SK-N-SH (cell line): ENCODE measurements around the gene FAT1. TPM values are rescaled to one million over a fixed set of nuclear protein-coding genes. Genes with fewer than 3 reads are reported as not detected.
A peak's percentile ranks its signal among the peaks of the same experiment; 100 is the strongest.

ENCODE experiments used
- CTCF ChIA-PET: fragments of 300-600, 350-600 bp; formaldehyde crosslinking; extraction: SDS; loops from one replicate; lab custom pipeline; 2021; lab: Yijun Ruan, JAX
- POLR2A ChIA-PET: fragments of 350-600 bp; sonication (Branson Sonifier 250); formaldehyde crosslinking; extraction: SDS; loops from one replicate; lab custom pipeline; 2020; ENCODE audit warnings: antibody characterized with exemption, inconsistent platforms; lab: Yijun Ruan, JAX
- DNase-seq: peaks from one replicate; pipeline ENCODE4 v3.0.0; 2012
- H2AFZ ChIP-seq: fragments of 200-600 bp; sonication (generic); 2 replicates; pipeline ENCODE4 v1.8.1; 2016; ENCODE audit warnings: antibody characterized with exemption, mild to moderate bottlenecking, low read depth
- H3F3A ChIP-seq: fragments of 200-600 bp; sonication (generic); replicated peaks from 2 replicates; pipeline ENCODE3; 2016; ENCODE audit warnings: antibody characterized with exemption, mild to moderate bottlenecking; ENCODE audit not compliant: insufficient read depth
- H3K27ac ChIP-seq, 2 experiments: fragments of 200-500 bp in 1 of 2; fragments of 200-600 bp in 1 of 2; sonication (Bioruptor generic) in 1 of 2; sonication (generic), shearing (Covaris generic) in 1 of 2; 2 replicates each; pipeline versions ENCODE4 v1.5.1 to v1.6.1; 2014 to 2016; ENCODE audit warnings: low read depth in 2 of 2, inconsistent platforms in 1 of 2, low read length in 1 of 2, mild to moderate bottlenecking in 1 of 2, mixed read lengths in 1 of 2
- H3K27me3 ChIP-seq: fragments of 200-600 bp; sonication (generic), shearing (Covaris generic); 2 replicates; pipeline ENCODE4 v1.6.1; 2016; ENCODE audit warnings: mixed run types; ENCODE audit not compliant: insufficient read depth
- H3K36me3 ChIP-seq, 2 experiments: fragments of 200-500 bp in 1 of 2; fragments of 200-600 bp in 1 of 2; sonication (Bioruptor generic) in 1 of 2; sonication (generic) in 1 of 2; replicated peaks in 1 of 2; 2 replicates each; pipeline versions ENCODE3 to v1.5.1; 2014 to 2016; ENCODE audit warnings: low read length in 1 of 2, mild to moderate bottlenecking in 1 of 2; ENCODE audit not compliant: insufficient read depth in 2 of 2, control insufficient read depth in 1 of 2
- H3K4me1 ChIP-seq, 2 experiments: fragments of 200-500 bp in 1 of 2; fragments of 200-600 bp in 1 of 2; sonication (Bioruptor generic) in 1 of 2; sonication (generic), shearing (Covaris generic) in 1 of 2; 2 replicates each; pipeline versions ENCODE4 v1.5.1 to v1.6.1; 2014 to 2016; ENCODE audit warnings: low read depth in 1 of 2, low read length in 1 of 2, mixed run types in 1 of 2; ENCODE audit not compliant: insufficient read depth in 2 of 2, control insufficient read depth in 1 of 2
- H3K4me2 ChIP-seq: fragments of 200-600 bp; sonication (generic), shearing (Covaris generic); 2 replicates; pipeline ENCODE4 v1.6.1; 2017; ENCODE audit warnings: mixed run types
- H3K4me3 ChIP-seq, 2 experiments: fragments of 200-500 bp in 1 of 2; fragments of 200-600 bp in 1 of 2; sonication (Bioruptor generic) in 1 of 2; sonication (generic), shearing (Covaris generic) in 1 of 2; 2 replicates each; pipeline versions ENCODE4 v1.5.1 to v1.8.1; 2014 to 2016; ENCODE audit warnings: low read depth in 2 of 2, inconsistent platforms in 1 of 2, low read length in 1 of 2, mild to moderate bottlenecking in 1 of 2, mixed read lengths in 1 of 2, moderate library complexity in 1 of 2
- H3K79me2 ChIP-seq: fragments of 200-600 bp; sonication (generic); 2 replicates; pipeline ENCODE4 v1.8.1; 2017; ENCODE audit warnings: mild to moderate bottlenecking; ENCODE audit not compliant: insufficient read depth
- H3K9ac ChIP-seq: fragments of 200-600 bp; sonication (generic); 2 replicates; pipeline ENCODE4 v1.6.1; 2017; ENCODE audit warnings: mixed run types
- H3K9me2 ChIP-seq: fragments of 200-600 bp; sonication (generic); 2 replicates; pipeline ENCODE4 v1.6.1; 2017; ENCODE audit warnings: mixed run types
- H3K9me3 ChIP-seq: fragments of 200-600 bp; sonication (generic); 2 replicates; pipeline ENCODE4 v1.6.1; 2017; ENCODE audit warnings: mixed run types, mild to moderate bottlenecking, moderate library complexity
- H4K20me1 ChIP-seq: fragments of 200-600 bp; sonication (generic); 2 replicates; pipeline ENCODE4 v1.6.1; 2017; ENCODE audit warnings: mild to moderate bottlenecking, mixed run types; ENCODE audit not compliant: insufficient read depth
- CTCF ChIP-seq: fragments of 200-600 bp; sonication (generic); IDR thresholded peaks from 2 replicates; pipeline ENCODE4 v1.6.1; 2017; ENCODE audit warnings: antibody characterized with exemption, mild to moderate bottlenecking, moderate library complexity
- EZH2phosphoT487 ChIP-seq: fragments of 200-600 bp; sonication (generic); IDR thresholded peaks from 2 replicates; pipeline ENCODE4 v1.6.1; 2017; ENCODE audit warnings: low read depth, mixed run types, mild to moderate bottlenecking, antibody characterized with exemption, moderate library complexity, borderline replicate concordance
- FOSL2 ChIP-seq: IDR thresholded peaks from 2 replicates; pipeline ENCODE4 v1.4.0; 2012; ENCODE audit warnings: low read depth, mild to moderate bottlenecking, moderate library complexity, borderline replicate concordance
- FOXJ3 ChIP-seq: sonication (generic); formaldehyde crosslinking; IDR thresholded peaks from 2 replicates; pipeline ENCODE4 v1.5.1; 2020; ENCODE audit warnings: mild to moderate bottlenecking, missing genetic modification reagents
- GATA2 ChIP-seq: sonication (generic); formaldehyde crosslinking; IDR thresholded peaks from 2 replicates; pipeline ENCODE4 v1.5.0; 2020; ENCODE audit warnings: mild to moderate bottlenecking, missing genetic modification reagents
- IRF3 ChIP-seq: fragments of 150-350 bp; IDR thresholded peaks from 2 replicates; pipeline ENCODE4 v1.6.1; 2016; ENCODE audit warnings: mild to moderate bottlenecking, low read depth, low read length
- JUND ChIP-seq: IDR thresholded peaks from 2 replicates; pipeline ENCODE4 v1.4.0; 2012
- MAX ChIP-seq: IDR thresholded peaks from 2 replicates; pipeline ENCODE4 v1.4.0; 2012; ENCODE audit warnings: low read depth
- MXI1 ChIP-seq: IDR thresholded peaks from 2 replicates; pipeline ENCODE4 v1.6.1; 2012; ENCODE audit warnings: mild to moderate bottlenecking, low read depth, low read length, improper control_type of control experiment
- NFIC ChIP-seq: IDR thresholded peaks from 2 replicates; pipeline ENCODE4 v1.4.0; 2012; ENCODE audit warnings: borderline replicate concordance
- RAD21 ChIP-seq: IDR thresholded peaks from 2 replicates; pipeline ENCODE4 v1.6.1; 2012; ENCODE audit warnings: mild to moderate bottlenecking, low read length
- RCOR1 ChIP-seq: fragments of 150-350 bp; IDR thresholded peaks from 2 replicates; pipeline ENCODE4 v1.6.1; 2017; ENCODE audit warnings: antibody characterized with exemption, low read length
- RFX5 ChIP-seq: IDR thresholded peaks from 2 replicates; pipeline ENCODE4 v1.6.1; 2012; ENCODE audit warnings: mild to moderate bottlenecking, improper control_type of control experiment, low read length
- RXRA ChIP-seq: IDR thresholded peaks from 2 replicates; pipeline ENCODE4 v1.4.0; 2012; ENCODE audit warnings: low read depth, mild to moderate bottlenecking, borderline replicate concordance
- TAF1 ChIP-seq: IDR thresholded peaks from 2 replicates; pipeline ENCODE4 v1.6.1; 2012; ENCODE audit warnings: low read depth, mild to moderate bottlenecking, low read length, moderate library complexity, borderline replicate concordance
- TCF12 ChIP-seq: IDR thresholded peaks from 2 replicates; pipeline ENCODE4 v1.4.0; 2012
- TEAD4 ChIP-seq: IDR thresholded peaks from 2 replicates; pipeline ENCODE4 v1.4.0; 2012; ENCODE audit warnings: mild to moderate bottlenecking, borderline replicate concordance; ENCODE audit not compliant: insufficient read depth
- USF1 ChIP-seq: IDR thresholded peaks from 2 replicates; pipeline ENCODE4 v1.4.0; 2012; ENCODE audit warnings: low read depth, borderline replicate concordance
- USF2 ChIP-seq: fragments of 150-350 bp; IDR thresholded peaks from 2 replicates; pipeline ENCODE4 v1.6.1; 2017; ENCODE audit warnings: antibody characterized with exemption, low read length, low read depth, borderline replicate concordance
- WGBS: methylation state at CpG from one replicate; pipeline ENCODE4 v1.1.6; 2017; ENCODE audit warnings: low lambda C conversion rate; 5-methylcytosine and 5-hydroxymethylcytosine counted together
- polyA plus RNA-seq, 3 experiments: library from polyadenylated mRNA; depleted of rRNA; stranded (reverse); fragments of >200 nt; gene quantifications; 2 replicates each; pipeline ENCODE4 v1.2.3, GENCODE V29; 2012

The FAT1 gene
- polyA plus RNA-seq, 1 of the 3 experiments (the other 2 are of a cell fraction) = 41.3 TPM

- no peaks in the 10 kb centered on the region for H3F3A ChIP-seq
- ChIA-PET POLR2A (no interaction called here), CTCF (no interaction called here)
- peaks cover 19% of the 10 kb centered on the region for H3K79me2 ChIP-seq
- H3K27me3 ChIP-seq = no peaks in the 10 kb centered on the region
- H3K9ac ChIP-seq = no peak overlapping the region
- H3K9me2 ChIP-seq = no peaks in the 10 kb centered on the region
- no peaks in the 10 kb centered on the region for H3K9me3 ChIP-seq
- H4K20me1 ChIP-seq = no peaks in the 10 kb centered on the region
- peak overlapping the region; percentile 31; the same call in 1 of the 2 replicates for H3K4me2 ChIP-seq
- H3K27ac ChIP-seq = peak overlapping the region in 1 of 2 experiments; percentile 11; a peak in 1 of 4 replicates
- no peak overlapping the region for H2AFZ ChIP-seq
- H3K36me3 ChIP-seq = no peaks in the 10 kb centered on the region
- H3K4me3 ChIP-seq = no peak overlapping the region
- TF ChIP-seq IRF3 = no peak
- TF ChIP-seq RXRA = no peak
- no peak for TF ChIP-seq MXI1
- TF ChIP-seq TAF1 = no peak
- TF ChIP-seq USF2 = no peak
- TF ChIP-seq GATA2 (CRISPR knock-in tag) = no peak
- TF ChIP-seq FOSL2 = no peak
- no peak for TF ChIP-seq RAD21
- TF ChIP-seq NFIC = no peak
- TF ChIP-seq TEAD4 = no peak
- no peak for TF ChIP-seq RCOR1
- TF ChIP-seq MAX = no peak
- no peak for TF ChIP-seq CTCF
- no peak for TF ChIP-seq RFX5
- TF ChIP-seq TCF12 = no peak
- no peak for TF ChIP-seq EZH2phosphoT487
- TF ChIP-seq JUND = no peak
- no peak for TF ChIP-seq FOXJ3
- no peak for TF ChIP-seq USF1
- H3K4me1 ChIP-seq = peaks cover 0 to 8% of the 10 kb centered on the region in 2 experiments; a peak in 2 of 4 replicates
- no peak for DNase-seq
- 53% methylated on average over 9 of the region's 9 CpGs for WGBS
These were observed 78.9 kb downstream of the FAT1 start for GRCh38 chr4:186644737-186645261.
